HG02852 (cell line): Measurements from ENCODE around the gene PDE4D.
A peak's percentile ranks its signal among the peaks of the same experiment; 100 is the strongest.

Experiments used
- ATAC-seq: cut with Tn5 transposase; IDR thresholded peaks from one replicate; pipeline ENCODE4 v1.9.1; 2021; ENCODE audit warnings: mild to moderate bottlenecking, moderate library complexity; ENCODE audit not compliant: unreplicated experiment

PDE4D gene

GRCh38 chr5:59246145-59246869 is 647.2 kb downstream of the PDE4D start:
- no peak for ATAC-seq

DNA sequence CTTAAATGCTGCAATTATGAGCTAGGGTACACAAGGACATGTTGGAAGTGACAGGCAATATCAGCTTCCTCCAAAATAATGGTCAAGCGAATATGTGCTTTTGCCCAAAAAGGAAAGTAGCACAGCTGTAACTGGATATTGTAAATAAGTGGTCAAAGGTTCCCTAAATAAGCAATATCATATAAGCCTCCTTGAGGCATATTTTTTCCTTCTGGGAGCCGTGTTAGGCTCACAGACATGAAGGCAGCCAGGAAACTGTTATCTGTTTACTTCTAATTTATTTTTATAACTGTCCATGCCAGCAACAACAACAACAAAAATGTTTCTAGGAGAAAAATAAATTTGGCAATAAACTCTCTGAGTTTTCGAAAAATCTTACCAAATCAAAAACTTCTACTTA is 648.3 kb downstream of the PDE4D start:
- ATAC-seq, result no peak

- ATAC-seq, result no peak
These were observed 652.0 kb downstream of the PDE4D start for GRCh38 chr5:59241552-59241951.

GRCh38 chr5:59241119-59241518 is 652.4 kb downstream of the PDE4D start:
- no peak for ATAC-seq

DNA sequence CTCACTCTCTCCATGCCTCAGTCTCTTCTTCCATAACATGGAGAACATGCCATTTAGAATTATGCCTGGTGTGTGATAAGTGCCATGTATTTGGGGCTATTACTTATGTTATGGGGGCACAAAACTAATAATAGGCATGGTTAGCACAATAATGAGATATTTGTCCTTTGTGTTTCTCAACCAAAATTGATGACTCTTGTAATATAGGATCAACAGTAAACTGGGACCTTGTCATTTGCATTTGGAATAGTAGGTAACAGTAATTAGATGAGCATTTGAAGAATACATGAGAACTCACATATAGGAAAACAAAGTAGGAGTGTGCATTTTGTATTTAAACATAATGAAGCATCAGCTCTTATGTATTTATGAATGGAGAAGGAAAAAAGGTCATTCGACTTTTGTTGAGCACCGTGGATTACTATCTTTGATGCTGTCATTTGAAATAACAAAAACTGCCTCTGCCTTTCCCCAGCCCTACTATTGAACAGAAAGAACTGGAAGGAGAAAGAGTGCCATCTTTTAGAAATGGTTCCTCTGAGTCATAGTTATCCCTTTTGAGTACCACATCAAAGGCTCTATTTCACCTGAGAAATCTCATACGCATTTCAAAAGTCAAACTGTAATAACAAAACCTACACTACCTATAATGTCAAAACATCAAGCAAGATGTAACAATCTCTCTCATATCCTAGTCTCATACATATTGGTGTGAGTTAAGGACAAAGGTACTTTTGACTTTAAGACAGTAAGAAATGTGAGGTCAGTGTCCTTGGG is 655.2 kb downstream of the PDE4D start:
- ATAC-seq, result peak; percentile 96

- ATAC-seq, result no peak
These were observed 656.5 kb downstream of the PDE4D start for GRCh38 chr5:59236986-59237385.

DNA sequence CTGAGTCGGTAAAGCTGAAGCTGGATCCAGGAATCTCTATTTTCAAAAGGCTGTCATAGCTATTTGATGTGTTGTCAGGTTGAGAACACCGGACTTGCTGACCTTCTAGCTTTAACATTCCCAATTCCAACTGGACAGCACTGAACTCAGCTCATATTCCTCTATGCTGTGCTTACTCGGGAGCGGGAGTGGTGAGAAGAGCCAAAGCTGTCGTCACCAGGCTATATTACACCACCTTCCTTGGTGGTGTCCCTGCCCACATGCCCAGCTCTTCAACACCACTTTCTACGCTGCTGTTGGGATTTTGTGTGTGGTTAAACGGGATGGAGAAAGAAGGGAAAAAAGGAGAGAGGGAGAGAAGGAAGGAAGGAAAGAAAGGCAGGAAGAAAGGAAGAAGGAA is 657.1 kb downstream of the PDE4D start:
- no peak for ATAC-seq

GRCh38 chr5:59234236-59234635 is 659.3 kb downstream of the PDE4D start:
- ATAC-seq, result no peak

DNA sequence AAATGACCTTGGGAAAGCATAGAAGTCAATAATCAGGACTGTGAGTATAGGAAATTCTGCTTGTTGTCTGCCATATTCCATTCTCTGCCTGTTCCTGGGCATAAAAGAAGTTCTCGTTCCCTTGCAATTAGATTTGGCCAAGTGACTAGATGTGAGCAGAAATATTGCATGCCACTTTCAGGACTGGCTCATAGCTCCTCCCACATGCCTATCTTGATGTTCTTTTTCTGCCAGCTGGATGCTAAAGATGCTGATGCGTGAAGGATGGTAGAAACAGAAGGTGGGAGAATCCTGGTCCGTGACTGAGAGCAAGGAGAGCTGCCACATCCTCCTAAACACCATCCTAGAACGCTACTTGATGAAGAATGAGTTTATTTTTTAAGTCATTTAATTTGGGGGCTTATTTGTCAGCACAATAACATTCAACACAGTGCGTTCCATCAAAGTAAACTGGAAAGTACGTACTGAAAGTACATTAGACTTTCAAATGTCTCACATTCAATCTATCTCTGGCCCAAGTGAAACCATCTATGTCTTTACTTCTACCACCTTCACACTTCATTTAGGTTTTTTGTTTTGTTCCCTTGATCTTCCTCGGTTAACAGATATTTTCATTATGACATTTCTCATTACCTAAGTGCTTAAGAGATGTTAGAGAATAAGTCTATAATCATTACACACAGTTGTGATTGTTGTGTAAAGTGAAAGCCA is 662.1 kb downstream of the PDE4D start:
- ATAC-seq, result no peak

DNA sequence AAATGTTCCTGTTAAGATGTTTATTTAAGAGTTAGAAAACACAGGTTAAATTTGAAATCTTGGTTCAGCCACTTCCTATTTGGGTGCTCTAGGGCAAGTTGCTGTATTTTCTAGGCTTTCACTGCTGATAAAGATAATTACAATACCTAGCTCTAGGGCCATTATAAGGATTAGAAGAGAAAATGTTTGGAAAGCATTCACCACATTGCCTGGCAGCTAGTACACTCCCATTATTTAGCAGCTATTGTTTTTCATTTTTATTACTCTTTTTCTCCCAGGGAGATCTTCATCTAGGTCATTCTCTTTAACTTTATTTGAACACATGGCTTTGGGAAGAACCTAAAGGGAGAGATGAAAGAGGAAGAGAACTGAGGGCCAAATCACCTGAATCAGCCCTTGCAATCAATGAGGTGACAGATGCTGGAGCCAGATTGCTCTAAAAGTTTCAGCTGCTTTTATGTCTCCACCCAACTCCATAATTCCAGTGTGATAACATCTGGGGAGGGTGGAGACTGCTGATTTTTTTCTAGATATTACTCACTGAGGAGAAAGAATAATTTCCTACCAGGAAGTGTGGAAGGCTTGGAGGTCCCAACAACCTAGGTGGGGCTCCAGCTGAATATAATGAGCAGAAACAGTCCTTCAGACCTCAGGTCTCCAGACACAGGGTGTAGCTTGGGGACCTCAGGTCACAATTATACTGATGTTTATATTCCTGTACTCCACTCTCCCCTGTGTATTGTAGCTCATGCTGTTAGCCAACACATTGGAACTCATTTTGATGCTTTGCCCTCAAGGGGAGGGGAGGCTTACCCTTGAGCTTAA is 670.6 kb downstream of the PDE4D start:
- no peak for ATAC-seq

GRCh38 chr5:59221769-59222168 is 671.8 kb downstream of the PDE4D start:
- no peak for ATAC-seq

DNA sequence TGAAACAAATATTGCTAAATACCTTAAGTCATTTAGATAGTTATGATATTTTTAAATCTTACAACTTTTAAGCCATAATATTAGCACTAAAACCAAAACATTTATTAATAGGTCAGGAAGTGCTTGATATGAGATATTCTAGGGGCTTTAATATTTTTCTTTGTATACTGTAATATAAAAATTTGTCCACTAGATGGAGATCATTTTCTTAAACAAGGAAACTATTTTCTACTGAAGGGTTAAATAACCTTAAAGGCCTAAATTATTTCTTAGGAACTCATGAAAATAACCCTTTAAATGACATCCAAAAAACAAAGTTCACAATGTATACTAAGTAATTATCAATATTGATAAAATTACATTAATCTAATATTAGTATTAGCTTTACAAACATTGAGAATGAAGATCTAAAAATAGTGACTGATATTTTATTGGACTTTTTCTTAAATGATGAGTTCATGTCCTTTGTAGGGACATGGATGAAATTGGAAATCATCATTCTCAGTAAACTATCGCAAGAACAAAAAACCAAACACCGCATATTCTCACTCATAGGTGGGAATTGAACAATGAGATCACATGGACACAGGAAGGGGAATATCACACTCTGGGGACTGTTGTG is 675.0 kb downstream of the PDE4D start:
- ATAC-seq, result no peak

- ATAC-seq, result no peak
These were observed 676.7 kb downstream of the PDE4D start for GRCh38 chr5:59216841-59217240.

DNA sequence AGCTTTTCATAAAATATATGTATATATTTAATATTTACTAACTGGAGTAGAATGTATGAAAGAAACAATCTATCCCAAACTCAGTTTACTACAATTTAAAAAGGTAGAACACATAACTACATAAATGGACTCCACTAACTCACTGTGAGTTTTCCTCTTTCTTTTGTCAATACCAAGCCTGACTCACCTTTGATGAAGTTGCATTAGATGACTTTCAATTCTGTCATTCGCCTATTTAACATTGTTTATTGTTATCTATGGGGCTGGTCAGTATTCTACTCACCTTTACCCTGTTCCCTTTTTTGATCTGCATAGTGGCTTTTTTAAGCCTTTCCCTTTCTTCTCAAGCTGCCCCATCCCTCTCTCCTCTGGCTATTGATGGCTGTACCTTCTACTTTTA is 680.9 kb downstream of the PDE4D start:
- ATAC-seq, result no peak

GRCh38 chr5:59209758-59210359 is 683.7 kb downstream of the PDE4D start:
- ATAC-seq, result no peak

DNA sequence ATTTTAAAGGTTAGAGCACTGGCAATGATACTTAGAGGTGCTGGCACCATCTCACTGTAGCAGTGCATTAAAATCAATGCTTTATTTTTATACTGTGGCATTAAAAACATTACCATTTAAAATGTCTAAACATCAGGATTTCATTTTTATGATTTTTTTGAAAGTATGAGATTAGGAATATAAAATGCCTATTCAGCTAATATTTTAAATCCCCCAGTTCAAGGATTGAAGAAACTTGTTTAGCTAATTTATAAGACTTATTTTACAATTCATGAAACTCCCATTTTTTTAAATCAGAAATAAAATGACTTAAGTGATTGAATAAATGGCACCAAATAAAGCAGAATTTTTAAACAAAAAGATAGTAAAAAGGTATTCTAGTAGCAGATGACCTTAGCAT is 685.1 kb downstream of the PDE4D start:
- ATAC-seq, result no peak

GRCh38 chr5:59207401-59207800 is 686.1 kb downstream of the PDE4D start:
- ATAC-seq, result no peak

DNA sequence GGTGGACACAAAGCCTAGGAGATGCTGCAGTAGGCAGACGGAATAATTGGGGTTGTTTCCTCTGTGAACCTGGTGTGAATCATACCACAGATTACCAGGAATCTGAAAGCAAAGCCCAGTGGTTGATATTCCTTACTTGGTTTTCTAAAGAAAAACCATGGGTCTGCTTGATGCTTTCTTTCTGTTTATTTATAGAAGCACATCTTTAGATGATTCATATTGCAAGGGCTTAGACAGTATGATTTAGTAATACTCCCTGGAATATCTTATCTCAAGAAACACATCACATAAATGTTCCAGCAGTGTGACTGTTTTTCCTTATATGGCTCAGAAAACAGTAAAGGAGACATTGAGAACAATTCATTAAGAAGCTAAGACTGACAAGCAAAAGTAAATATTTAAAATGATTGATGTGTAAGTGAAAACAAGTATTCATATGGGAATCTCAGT is 687.4 kb downstream of the PDE4D start:
- no peak for ATAC-seq

DNA sequence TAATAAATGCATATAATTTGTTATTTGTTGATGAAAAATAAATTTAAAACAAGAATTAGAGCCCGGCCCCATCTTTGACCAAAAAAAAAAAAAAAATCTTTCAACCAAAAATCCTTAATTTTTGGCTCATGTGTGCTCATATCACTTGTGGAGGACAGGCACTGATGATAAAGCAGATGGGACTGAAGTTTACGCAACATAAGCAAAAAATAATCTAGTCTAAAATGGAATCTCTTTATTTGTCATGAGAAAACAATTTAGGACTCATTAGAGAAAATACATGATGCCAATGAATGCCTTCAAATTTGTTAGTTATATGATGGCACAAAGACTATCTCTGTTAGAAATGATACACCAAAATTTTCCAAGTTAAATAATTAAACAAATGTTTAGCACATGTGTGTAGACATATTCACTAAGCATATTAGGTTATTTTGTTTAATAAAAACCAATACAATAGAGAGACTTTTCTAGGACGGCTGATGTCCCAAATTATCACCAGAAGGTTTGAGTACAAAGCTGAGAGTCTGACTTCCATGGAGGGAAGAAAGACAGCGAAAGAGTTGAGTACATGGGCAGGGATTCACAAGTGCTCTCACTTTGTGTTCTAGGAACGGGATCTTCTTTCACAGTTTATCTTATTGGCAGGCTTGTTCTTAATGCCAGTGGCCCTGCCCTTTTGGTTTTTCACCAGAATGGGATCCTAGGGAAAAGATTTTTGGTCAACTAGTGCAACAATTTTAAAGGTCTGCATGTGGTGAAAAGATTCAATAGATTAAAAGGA is 689.2 kb downstream of the PDE4D start:
- ATAC-seq, result no peak
